ENCODE results near the gene S100A11.

Gene S100A11

DNA sequence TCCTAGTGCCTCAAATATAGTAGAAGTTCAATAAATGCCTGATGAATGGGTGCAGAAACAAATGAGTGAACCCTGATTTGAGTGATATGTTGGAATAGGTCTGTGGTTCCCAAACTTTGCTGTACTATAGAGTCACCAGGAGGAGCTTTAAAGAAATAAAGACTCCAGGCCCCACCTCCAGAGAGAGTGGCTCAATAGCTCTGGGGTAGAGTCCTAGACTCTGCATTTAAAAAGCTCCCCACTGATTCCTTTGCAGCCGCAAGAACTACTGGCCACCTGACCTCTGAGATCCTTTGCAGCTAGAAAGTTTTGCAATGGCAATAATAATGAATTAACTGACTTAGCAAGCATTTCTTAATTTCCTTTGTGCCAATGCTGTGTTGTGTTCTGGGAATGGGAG, 31.1 kb upstream of the S100A11 start:
- TF ChIP-seq, protein P1, sequence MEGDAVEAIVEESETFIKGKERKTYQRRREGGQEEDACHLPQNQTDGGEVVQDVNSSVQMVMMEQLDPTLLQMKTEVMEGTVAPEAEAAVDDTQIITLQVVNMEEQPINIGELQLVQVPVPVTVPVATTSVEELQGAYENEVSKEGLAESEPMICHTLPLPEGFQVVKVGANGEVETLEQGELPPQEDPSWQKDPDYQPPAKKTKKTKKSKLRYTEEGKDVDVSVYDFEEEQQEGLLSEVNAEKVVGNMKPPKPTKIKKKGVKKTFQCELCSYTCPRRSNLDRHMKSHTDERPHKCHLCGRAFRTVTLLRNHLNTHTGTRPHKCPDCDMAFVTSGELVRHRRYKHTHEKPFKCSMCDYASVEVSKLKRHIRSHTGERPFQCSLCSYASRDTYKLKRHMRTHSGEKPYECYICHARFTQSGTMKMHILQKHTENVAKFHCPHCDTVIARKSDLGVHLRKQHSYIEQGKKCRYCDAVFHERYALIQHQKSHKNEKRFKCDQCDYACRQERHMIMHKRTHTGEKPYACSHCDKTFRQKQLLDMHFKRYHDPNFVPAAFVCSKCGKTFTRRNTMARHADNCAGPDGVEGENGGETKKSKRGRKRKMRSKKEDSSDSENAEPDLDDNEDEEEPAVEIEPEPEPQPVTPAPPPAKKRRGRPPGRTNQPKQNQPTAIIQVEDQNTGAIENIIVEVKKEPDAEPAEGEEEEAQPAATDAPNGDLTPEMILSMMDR (IDR thresholded peaks at IDR 0.05; ENCODE audit: borderline replicate concordance, control extremely low read depth, extremely low read depth, insufficient read depth, missing control alignments), result no peak
- in situ Hi-C loops (cut with MboI; ENCODE audit: low sequenced_read_pairs, unreplicated experiment), result loop anchor here (10.0 kb wide), 1 partner anchor 377 kb away; no protein-coding TSS in a partner anchor
- DNase-seq (ENCODE audit: low spot score), result no peak

DNA sequence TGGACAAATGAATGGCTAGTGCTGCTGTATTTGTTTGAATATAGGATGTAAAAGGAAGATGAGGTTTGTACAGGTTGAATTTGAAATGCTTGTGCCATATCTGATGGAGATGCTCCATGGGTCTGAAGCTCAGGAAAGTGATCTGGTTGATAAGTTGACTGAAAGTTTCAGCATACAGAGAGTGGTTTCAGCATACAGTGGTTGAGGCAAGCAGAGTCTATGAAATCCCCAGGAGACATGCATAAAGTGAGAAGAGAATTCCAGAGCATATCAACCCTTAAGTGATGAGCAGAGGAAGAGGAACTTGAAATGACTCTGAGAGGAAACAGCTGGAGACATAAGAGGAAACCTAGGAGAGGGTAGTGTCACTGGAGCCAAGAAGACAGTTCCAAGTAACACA, 30.3 kb upstream of the S100A11 start:
- in situ Hi-C loops (cut with MboI; ENCODE audit: low sequenced_read_pairs, unreplicated experiment), result loop anchor here (10.0 kb wide), 1 partner anchor 378 kb away; no protein-coding TSS in a partner anchor

DNA sequence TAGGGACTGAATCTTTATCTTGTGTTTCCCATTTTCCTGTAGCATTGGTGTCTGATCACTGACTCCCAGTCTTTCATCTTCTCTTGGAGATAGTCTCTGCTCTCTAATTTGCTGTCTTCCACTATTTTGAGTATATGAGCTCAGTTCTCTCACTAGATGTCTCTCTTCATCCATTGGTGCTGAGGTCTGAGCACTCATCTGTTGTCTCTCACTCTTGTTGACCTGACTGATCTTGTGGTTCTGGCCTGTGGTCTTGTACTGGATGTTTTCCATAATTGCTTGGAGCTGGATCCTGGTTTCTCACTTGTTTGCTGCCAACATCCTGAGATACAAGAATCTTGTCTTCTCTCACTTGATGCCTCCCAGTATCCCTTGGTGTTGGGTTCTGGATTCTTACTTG, 25.1 kb upstream of the S100A11 start:
- no peak for DNase-seq (ENCODE audit: low spot score)
- TF ChIP-seq, protein P1 (IDR thresholded peaks at IDR 0.05; ENCODE audit: borderline replicate concordance, control extremely low read depth, extremely low read depth, insufficient read depth, missing control alignments), result no peak
- in situ Hi-C loops (cut with MboI; ENCODE audit: low sequenced_read_pairs, unreplicated experiment), result loop anchor here (10.0 kb wide), 1 partner anchor 383 kb away; no protein-coding TSS in a partner anchor

More for the DNA sequence above, 30.3 kb upstream of the S100A11 start:
- TF ChIP-seq, protein P1 (IDR thresholded peaks at IDR 0.05; ENCODE audit: borderline replicate concordance, control extremely low read depth, extremely low read depth, insufficient read depth, missing control alignments), result no peak
- DNase-seq (ENCODE audit: low spot score), result no peak

DNA sequence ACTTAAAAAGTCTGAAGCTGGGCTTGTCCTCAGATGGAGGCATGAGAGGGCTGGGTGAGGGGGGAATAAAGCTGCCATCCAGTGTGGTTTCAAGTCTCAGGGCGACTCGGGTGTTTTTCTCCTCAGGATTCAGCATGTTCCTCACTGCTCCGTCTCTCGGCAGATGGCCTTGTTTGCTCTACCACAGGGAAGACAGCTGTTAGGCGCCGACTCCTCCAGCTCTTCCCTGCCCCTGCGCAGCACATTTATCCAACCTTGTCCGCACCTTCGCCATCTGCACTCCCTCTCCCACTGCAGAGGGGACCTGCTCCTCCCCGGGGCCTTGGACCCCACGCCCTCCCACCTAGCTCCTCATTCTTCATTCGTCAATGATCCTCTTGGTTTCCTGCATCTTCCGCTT, 16.6 kb upstream of the S100A11 start:
- no peak for DNase-seq (ENCODE audit: low spot score)
- TF ChIP-seq, protein P1 (IDR thresholded peaks at IDR 0.05; ENCODE audit: borderline replicate concordance, control extremely low read depth, extremely low read depth, insufficient read depth, missing control alignments), result no peak
- in situ Hi-C loops (cut with MboI; ENCODE audit: low sequenced_read_pairs, unreplicated experiment), result loop anchor here (5.0 kb wide), 1 partner anchor 129 kb away; no protein-coding TSS in a partner anchor

DNA sequence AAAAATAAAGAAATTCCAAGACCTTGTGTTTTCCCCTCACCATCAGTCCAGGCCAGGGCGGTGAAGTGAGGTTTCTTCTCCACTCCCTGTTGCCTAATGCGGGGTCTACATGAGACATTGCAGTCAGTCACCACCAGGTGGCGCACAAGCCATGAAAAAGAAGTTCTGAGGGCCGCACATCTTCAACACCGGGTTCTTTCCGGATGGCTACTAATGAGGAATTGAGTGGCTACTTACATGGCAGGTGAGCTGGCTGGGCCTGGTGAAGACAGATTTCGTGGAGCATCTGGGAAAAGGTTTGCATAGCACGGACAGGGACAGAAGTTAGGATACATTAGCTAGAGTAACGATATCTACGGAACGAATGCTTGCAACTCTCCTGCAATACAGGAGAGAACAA, 15.8 kb upstream of the S100A11 start:
- TF ChIP-seq, protein P1 (IDR thresholded peaks at IDR 0.05; ENCODE audit: borderline replicate concordance, control extremely low read depth, extremely low read depth, insufficient read depth, missing control alignments), result peak; percentile 89
- DNase-seq (ENCODE audit: low spot score), result peak; percentile 73
- in situ Hi-C loops (cut with MboI; ENCODE audit: low sequenced_read_pairs, unreplicated experiment), result loop anchor here (5.0 kb wide), 1 partner anchor 130 kb away; no protein-coding TSS in a partner anchor

DNA sequence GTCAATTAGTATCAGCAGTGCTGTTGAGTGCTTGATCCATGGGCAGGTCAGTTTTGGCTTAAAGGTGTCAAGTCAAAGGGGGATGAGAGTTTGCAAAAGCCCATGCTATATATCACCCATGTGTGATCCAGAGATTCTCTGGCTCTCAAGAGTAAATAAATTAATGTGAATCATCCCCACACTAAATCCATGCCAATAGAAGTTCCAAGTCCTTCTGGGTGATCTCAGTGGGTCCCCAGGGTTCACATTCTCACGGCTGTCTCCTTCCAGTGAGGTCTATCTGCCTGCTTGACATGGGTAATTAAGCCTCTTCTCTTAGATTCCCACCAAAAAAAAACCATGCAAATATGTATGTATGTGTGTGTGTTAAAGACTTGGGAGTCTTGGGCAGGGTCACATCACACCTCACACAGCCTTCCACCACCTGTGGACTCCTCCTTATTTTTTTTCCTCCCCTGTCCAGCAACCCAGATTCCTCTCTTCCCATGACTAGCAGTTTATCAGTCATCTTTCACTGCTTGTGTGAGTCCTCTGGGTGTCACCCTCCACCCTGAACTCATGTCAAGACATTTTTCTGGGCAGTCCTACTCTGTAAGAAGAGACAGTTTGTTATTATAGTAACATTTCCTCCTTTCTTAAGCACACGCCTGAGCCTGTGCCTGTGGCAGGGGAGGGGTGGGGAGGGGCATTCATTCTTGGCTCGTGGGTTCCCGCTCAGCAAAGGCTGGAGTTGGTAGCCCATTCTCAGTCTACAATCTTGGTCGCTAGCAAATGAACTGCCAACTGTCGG, 14.3 kb upstream of the S100A11 start:
- in situ Hi-C loops (cut with MboI; ENCODE audit: low sequenced_read_pairs, unreplicated experiment), result loop anchor here (5.0 kb wide), 1 partner anchor 131 kb away; no protein-coding TSS in a partner anchor
- DNase-seq (ENCODE audit: low spot score), result no peak
- TF ChIP-seq, protein P1 (IDR thresholded peaks at IDR 0.05; ENCODE audit: borderline replicate concordance, control extremely low read depth, extremely low read depth, insufficient read depth, missing control alignments), result no peak
